GM12892 (cell line): ENCODE results near the gene TLR5.
A peak's percentile ranks its signal among the peaks of the same experiment; 100 is the strongest.

Experiments used
- DNase-seq: peaks from one replicate; pipeline ENCODE4 v3.0.0; 2011; ENCODE audit not compliant: insufficient read length
- FAIRE-seq: peaks from 2 replicates; lab custom pipeline; 2011; peaks lifted over from hg19 to GRCh38; lab: Jason Lieb, UNC
- POLR2A ChIP-seq: IDR thresholded peaks from 2 replicates; pipeline ENCODE4 v1.6.1; 2011; ENCODE audit warnings: low read depth, low read length, control low read depth
- POLR2AphosphoS5 ChIP-seq: IDR thresholded peaks from 2 replicates; pipeline ENCODE4 v1.6.1; 2011; ENCODE audit warnings: low read depth, low read length, control low read depth
- TAF1 ChIP-seq: IDR thresholded peaks from 2 replicates; pipeline ENCODE4 v1.6.1; 2011; ENCODE audit warnings: low read depth, mild to moderate bottlenecking, control low read depth, low read length, borderline replicate concordance

The TLR5 gene

GRCh38 chr1:223091896-223092295 lies 51.2 kb downstream of the TLR5 start:
- TF ChIP-seq POLR2AphosphoS5 (no peak), POLR2A (no peak), TAF1 (no peak)
- FAIRE-seq (no peak), DNase-seq (no peak)

- no peak for TF ChIP-seq POLR2AphosphoS5
- no peak for TF ChIP-seq TAF1
- no peak for TF ChIP-seq POLR2A
- FAIRE-seq (no peak), DNase-seq (no peak)
Measured at GRCh38 chr1:223089250-223089649, 53.8 kb downstream of the TLR5 start.

GRCh38 chr1:223088713-223089240 lies 54.3 kb downstream of the TLR5 start:
- TF ChIP-seq POLR2AphosphoS5: no peak
- TF ChIP-seq POLR2A: no peak
- TF ChIP-seq TAF1: no peak

GRCh38 chr1:223087291-223088255 lies 55.5 kb downstream of the TLR5 start:
- DNase-seq (no peak), FAIRE-seq (no peak)
- TF ChIP-seq TAF1 (no peak), POLR2AphosphoS5 (no peak), POLR2A (no peak)

More at GRCh38 chr1:223088713-223089240, 54.3 kb downstream of the TLR5 start:
- no peak for DNase-seq
- FAIRE-seq: no peak

- FAIRE-seq (no peak), DNase-seq (no peak)
Measured at GRCh38 chr1:223084464-223084866, 58.6 kb downstream of the TLR5 start.

GRCh38 chr1:223083831-223084230 lies 59.2 kb downstream of the TLR5 start:
- TF ChIP-seq POLR2A (no peak), POLR2AphosphoS5 (no peak), TAF1 (no peak)
- FAIRE-seq: no peak
- DNase-seq: no peak

More at GRCh38 chr1:223084464-223084866, 58.6 kb downstream of the TLR5 start:
- no peak for TF ChIP-seq POLR2AphosphoS5
- TF ChIP-seq POLR2A: no peak
- no peak for TF ChIP-seq TAF1

- no peak for TF ChIP-seq POLR2A
- TF ChIP-seq TAF1: no peak
- no peak for TF ChIP-seq POLR2AphosphoS5
- FAIRE-seq (no peak), DNase-seq (no peak)
Measured at GRCh38 chr1:223082914-223083313, 60.1 kb downstream of the TLR5 start.

- DNase-seq (peak; percentile 73), FAIRE-seq (peak; percentile 5)
- no peak for TF ChIP-seq POLR2AphosphoS5
- no peak for TF ChIP-seq TAF1
- TF ChIP-seq POLR2A: no peak
Measured at GRCh38 chr1:223081181-223081994, 61.7 kb downstream of the TLR5 start.

GRCh38 chr1:223079498-223079897 lies 63.5 kb downstream of the TLR5 start:
- no peak for TF ChIP-seq TAF1
- TF ChIP-seq POLR2AphosphoS5: no peak
- TF ChIP-seq POLR2A: no peak
- FAIRE-seq (no peak), DNase-seq (no peak)

- FAIRE-seq (no peak), DNase-seq (no peak)
- no peak for TF ChIP-seq POLR2AphosphoS5
- no peak for TF ChIP-seq TAF1
- TF ChIP-seq POLR2A: no peak
Measured at GRCh38 chr1:223077247-223077833, 65.7 kb downstream of the TLR5 start.

- TF ChIP-seq POLR2AphosphoS5: no peak
- TF ChIP-seq TAF1: no peak
- TF ChIP-seq POLR2A: no peak
- FAIRE-seq: no peak
- DNase-seq: no peak
Measured at GRCh38 chr1:223076362-223076761, 66.7 kb downstream of the TLR5 start.
